Ishikawa (cell line): ENCODE data around the gene HEATR1.

Source experiments
- CEBPB ChIP-seq: IDR thresholded peaks from 2 replicates; pipeline ENCODE4 v1.6.1; 2012
- EGR1 ChIP-seq: IDR thresholded peaks from 2 replicates; pipeline ENCODE4 v1.6.1; 2012
- EP300 ChIP-seq: IDR thresholded peaks from 2 replicates; pipeline ENCODE4 v1.6.1; 2012; ENCODE audit warnings: borderline replicate concordance
- MAX ChIP-seq: IDR thresholded peaks from 2 replicates; pipeline ENCODE4 v1.6.1; 2012
- NFIC ChIP-seq: IDR thresholded peaks from 2 replicates; pipeline ENCODE4 v1.6.1; 2012
- RAD21 ChIP-seq: IDR thresholded peaks from 2 replicates; pipeline ENCODE4 v1.6.1; 2012; ENCODE audit warnings: low read depth
- REST ChIP-seq: IDR thresholded peaks from 2 replicates; pipeline ENCODE4 v1.6.1; 2012; ENCODE audit warnings: low read depth, mild to moderate bottlenecking
- YY1 ChIP-seq: IDR thresholded peaks from 2 replicates; pipeline ENCODE4 v1.6.1; 2012; ENCODE audit warnings: low read depth

GRCh38 chr1:236540813-236541465 is 63.4 kb downstream of the HEATR1 start:
- TF ChIP-seq MAX (no peak), EP300 (no peak), NFIC (no peak), CEBPB (no peak), EGR1 (no peak), RAD21 (no peak), YY1 (no peak), REST (no peak)
